Fibroblast of skin of back (primary cell): ENCODE data around the gene TLR8.
"Not testable (repeated sequence)": the region's sequence is repeated elsewhere in the genome, so short reads cannot be mapped to it uniquely, and the experiment has no call there.

ENCODE experiments used
- DNase-seq: peaks from one replicate; pipeline ENCODE4 v3.0.0-alpha.2; 2013

Gene TLR8

DNA sequence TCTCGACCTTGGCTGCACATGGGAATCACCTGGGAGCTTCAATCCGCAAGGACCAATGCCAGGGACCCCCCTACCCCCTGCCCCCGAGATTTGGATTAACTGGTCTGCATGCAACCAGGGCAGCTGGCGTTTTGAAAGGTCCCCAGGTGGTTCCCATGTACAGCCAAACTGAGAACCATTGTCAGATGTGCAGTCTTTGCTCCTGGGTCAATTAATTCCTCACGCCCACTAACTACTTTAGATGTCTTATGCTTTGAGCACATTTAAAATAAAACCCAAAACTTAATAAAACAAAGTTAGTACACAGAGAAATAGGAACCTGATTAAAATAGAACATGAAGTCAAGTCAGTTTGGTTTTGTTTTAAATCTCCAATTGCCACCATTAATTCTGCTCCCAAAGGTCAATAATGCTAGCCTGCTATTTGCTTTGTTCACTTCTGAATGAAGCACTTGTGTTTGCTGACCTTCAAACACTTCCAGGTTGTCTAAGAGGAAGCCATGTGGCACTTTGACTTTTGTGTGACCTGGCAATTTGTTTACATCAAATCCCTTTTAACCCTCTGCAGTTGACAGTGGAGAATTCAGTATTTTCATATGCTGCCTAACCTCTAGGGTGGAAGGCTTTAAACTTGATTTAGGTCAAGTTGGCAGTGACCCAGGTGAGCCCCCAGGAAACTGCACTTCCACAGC, 41.3 kb downstream of the TLR8 start:
- DNase-seq: no peak

DNA sequence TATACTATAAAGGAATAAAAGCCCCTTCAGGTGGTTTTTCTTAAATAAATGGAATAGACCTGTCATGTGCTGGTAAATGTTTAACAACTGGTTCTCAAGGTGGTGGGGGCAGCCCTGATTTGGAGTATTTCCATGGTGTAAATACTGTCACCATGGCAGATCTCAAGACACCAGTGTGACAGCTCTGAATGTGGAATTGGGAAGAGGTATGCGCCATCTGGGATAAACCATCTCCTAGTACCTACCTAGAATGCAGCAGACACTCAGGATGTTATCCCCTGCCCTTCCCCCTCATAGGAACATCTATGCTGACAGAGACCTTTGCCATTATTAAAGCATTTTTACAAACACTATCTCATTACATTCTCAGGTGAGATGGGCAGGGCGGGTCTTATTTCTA, 42.1 kb downstream of the TLR8 start:
- no peak for DNase-seq

DNA sequence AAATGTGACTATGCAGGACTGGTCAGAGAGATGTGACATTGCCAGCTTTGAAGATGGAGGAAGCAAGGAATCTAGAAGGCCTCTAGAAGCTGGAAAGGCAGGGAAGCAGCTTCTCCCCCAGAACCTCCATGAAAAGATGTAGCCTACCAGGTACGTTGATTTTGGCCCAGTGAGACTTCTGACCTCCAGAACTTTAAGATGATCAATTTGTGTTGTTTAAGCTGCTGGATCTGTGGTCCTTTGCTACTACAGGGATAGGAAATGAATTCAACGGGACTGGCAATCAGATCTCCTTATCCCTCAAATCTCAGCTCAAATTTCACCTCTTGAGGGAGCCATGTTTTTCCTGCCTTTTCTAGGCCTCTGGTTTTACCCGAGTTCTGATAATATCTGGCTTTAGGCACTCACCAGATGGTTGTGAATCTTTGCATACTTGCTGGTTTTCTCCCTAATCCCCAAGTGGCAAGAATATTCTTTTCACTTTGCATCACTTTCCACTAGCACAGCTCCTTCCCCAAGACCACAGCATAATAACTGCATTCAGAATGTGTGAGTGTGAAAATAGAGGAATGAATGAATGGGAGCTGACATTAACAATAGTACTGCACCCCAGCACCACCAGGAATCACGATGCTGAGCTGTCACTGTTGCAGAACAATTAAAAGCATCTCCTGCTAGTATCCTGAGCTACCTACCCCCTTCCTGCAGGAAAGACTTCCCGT, 42.9 kb downstream of the TLR8 start:
- DNase-seq: peak; percentile 84

GRCh38 chrX:12949927-12950656, 43.7 kb downstream of the TLR8 start:
- DNase-seq: peak; percentile 86

GRCh38 chrX:12950851-12951594, 44.6 kb downstream of the TLR8 start:
- DNase-seq: peak; percentile 12

GRCh38 chrX:12951595-12951975, 45.2 kb downstream of the TLR8 start:
- no peak for DNase-seq

DNA sequence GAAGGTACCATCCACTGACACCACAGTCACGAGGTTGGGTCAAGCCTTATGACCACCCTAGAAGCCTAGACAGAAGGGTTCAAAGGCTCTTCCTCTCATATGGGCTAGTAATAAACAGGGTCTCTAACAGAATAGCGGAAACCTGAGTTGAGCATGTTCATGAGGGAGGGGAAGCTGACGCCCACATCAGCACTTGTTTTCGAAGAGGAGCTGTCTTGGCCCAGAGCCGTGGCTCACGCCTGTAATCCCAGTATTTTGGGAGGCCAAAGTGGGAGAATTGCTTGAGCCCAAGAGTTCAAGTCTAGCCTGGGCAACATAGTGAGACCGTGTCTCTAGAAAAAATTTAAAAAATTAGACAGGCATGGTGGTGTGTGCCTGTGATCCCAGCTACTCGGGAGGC, 47.0 kb downstream of the TLR8 start:
- no peak for DNase-seq

DNA sequence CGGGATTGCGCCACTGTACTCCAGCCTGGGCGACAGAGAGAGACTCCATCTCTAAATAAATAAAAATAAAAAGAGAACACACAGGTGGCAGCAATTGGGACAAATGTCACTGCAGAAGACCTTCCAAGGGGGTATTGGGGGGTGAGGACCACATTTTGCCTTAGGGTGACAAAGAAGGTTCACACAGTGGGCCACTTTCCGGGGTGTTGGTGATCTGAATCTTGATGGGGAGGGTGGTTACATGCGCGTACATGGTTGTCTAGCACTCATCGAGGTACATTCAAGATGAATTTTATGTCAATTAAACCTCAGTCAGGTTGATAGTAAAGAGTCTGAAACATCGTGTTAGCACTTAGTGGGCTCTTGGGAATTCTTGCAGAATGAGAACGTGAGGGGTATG, 48.0 kb downstream of the TLR8 start:
- DNase-seq: no peak

DNA sequence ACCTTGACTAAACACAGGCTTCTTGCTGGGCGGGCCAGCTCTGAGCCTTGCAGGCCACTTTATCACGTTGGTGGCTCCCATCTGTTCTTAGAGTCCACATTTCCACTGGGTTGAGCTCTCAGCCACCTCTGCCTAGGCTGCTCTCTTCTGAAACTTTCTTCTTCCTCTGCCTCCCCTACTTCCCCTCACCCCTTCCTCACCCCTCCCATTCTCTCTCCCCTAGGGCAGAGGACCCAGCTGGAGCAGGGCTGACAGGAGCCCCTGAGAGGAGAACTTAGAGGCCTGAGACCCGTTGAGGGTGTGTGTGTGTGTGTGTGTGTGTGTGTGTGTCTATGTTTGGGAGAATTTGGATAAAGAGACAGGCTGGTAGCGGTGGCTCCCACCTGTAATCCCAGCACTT, 48.6 kb downstream of the TLR8 start:
- no peak for DNase-seq

DNA sequence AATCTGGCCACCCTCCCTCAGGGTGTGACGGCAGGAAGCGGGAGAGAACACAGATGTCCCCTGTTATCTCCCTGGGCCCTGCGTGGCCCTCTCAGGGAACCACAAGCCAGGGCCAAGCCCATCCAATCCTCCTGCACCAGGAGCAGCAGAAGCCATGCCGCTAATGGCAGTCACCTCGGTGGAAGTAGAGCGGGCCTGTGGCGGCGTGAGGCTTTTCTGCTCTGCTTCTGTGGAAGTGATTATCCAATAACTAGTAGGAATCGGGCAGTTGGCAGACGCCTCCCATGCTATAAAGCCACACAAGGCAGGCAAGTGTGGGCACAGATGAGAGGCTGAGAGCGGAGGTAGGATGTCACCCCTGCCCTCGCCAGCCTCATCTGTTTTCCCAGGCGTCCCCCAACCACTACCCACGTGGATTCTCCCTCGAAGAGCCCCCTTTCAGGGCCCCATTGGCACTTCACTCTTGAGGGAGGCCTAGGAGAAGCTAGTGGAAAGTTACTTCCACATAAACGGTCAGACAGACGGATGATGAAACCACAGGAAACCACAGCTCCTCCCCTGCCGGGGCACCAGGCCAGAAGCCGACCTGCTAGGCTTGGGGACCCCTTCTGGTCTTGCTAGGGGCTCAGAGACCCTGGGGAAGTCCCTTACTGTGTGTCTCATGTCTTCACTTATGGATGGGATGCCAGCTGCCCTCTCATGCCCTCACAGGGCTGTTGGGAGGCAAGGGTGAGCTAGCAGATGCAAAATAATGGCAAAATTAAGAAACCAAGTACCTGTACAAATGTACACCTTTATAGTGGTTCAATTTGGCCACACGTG, 49.7 kb downstream of the TLR8 start:
- DNase-seq: peak; percentile 79

- peak; percentile 77 for DNase-seq
Observed at GRCh38 chrX:12956704-12957534, 50.5 kb downstream of the TLR8 start.

- no peak for DNase-seq
Observed at GRCh38 chrX:12958059-12958458, 51.6 kb downstream of the TLR8 start.

- DNase-seq: no peak
Observed at GRCh38 chrX:12958461-12958860, 52.0 kb downstream of the TLR8 start.

DNA sequence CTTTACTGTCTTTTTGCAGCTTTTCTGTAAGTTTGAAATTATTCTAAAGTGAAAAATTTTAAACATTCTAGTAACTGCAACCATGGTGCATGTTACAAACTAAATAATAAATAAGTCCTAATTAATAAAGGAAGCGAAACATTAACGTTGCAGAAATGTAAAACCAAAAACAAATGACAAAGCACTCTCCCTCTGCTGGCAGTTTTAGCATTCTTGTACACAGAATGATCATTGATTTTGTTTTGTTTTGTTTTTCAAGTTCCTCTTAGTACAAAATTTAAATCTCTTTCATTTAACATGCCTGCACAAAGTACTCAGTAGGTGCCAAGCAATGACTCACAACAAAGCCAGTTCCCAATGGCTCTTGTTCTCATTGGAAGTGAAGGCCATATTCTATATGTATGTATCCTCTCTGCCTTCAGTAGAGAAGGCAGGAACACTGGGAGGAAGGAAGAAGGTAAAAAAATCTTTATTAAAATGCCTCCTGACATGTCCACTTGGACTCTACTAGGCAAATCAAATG, 54.8 kb downstream of the TLR8 start:
- no peak for DNase-seq

GRCh38 chrX:12962041-12962504, 55.7 kb downstream of the TLR8 start:
- DNase-seq: no peak

DNA sequence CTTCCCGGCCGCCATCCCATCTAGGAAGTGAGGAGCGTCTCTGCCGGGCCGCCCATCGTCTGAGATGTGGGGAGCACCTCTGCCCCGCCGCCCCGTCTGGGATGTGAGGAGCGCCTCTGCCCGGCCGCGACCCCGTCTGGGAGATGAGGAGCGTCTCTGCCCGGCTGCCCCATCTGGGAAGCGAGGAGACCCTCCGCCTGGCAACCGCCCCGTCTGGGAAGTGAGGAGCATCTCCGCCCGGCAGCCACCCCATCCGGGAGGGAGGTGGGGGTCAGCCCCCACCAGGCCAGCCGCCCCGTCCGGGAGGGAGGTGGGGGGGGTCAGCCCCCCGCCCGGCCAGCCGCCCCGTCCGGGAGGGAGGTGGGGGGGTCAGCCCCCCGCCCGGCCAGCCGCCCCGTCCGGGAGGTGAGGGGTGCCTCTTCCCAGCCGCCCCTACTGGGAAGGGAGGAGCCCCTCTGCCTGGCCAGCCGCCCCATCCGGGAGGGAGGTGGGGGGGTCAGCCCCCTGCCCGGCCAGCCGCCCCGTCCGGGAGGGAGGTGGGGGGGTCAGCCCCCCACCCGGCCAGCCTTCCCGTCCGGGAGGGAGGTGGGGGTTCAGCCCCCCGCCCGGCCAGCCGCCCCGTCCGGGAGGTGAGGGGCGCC, 56.9 kb downstream of the TLR8 start:
- not testable (repeated sequence) for DNase-seq

DNA sequence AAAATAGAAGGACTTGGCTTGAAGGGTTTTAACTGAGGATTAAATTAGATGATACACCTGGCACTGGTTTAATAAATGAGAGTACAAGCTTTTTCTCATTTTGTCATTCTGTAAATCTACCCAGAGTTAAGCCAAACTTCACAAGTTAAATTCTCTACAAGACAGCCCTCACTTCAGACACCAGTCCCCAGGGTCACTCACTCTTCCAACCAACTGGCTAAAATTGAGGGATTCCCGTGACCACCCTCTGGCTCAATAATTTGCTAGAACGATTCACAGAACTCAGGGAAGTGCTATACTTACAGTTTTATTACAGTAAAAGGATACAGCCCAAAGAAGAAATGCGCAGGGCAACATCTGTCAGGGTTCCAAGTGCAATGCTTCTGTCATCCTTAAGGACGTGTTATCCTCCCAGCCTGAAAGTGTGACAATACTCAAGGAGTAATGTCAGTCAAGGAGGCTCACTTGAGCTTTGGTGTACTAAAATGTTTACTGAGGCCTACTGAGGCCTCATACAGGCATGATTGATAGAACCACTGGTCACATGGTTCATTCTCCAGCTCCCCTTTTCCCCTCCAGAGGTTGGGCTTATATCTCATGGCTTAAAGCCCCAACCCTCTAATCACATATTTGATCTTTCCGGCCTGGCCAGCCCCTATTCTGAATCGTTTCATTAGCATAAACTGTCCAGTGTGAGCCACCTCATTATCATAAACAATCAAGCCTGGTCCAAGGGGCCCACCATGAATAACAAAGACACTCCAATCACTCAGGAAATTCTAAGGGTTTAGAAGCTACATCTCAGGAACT, 58.9 kb downstream of the TLR8 start:
- no peak for DNase-seq

- no peak for DNase-seq
Observed at GRCh38 chrX:12966151-12966550, 59.7 kb downstream of the TLR8 start.

GRCh38 chrX:12967711-12968465, 61.5 kb downstream of the TLR8 start:
- DNase-seq: no peak
